ENCODE data around the gene ELP4.

DNA sequence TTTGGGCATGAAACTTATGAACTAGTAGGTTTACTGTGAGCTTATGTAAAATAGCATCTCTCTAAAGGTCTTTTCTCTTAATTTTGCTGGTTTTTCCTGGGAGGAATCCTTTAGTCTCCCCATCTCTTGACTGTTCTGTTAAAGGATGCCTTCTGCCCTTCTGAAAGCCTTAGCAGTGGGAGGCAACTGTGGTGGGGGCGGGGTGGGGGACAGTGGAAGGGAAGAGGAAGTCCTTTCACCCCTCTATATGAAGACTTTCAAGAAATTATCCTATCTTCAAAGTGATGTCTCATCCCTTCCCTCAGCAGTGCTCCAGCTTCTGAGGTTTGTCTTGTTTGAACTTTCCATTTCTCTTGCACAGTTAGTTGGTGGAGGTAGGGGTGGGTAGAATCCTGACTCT lies 73.1 kb downstream of the ELP4 start:
- TF ChIP-seq REST (IDR thresholded peaks at IDR 0.05): no peak
- TF ChIP-seq CTCF (IDR thresholded peaks at IDR 0.05): no peak
- no peak for TF ChIP-seq RFX5 (IDR thresholded peaks at IDR 0.05)
- TF ChIP-seq ZSCAN20 (CRISPR knock-in tag; IDR thresholded peaks at IDR 0.05): no peak

Measured in A549 (cell line).